Endothelial cell of umbilical vein (primary cell): ENCODE data around the gene RNASEH2C.

Experiments used
- EZH2 ChIP-seq: IDR thresholded peaks from 2 replicates; pipeline ENCODE4 v1.6.1; 2012; ENCODE audit warnings: borderline replicate concordance, low read depth, mild to moderate bottlenecking, moderate library complexity, low read length, inconsistent platforms; ENCODE audit not compliant: severe bottlenecking
- FOS ChIP-seq: IDR thresholded peaks from 2 replicates; pipeline ENCODE4 v1.6.1; 2011; ENCODE audit warnings: mild to moderate bottlenecking, low read length, moderate library complexity, borderline replicate concordance; ENCODE audit not compliant: insufficient read depth
- GATA2 ChIP-seq: IDR thresholded peaks from 2 replicates; pipeline ENCODE4 v1.7.0; 2011; ENCODE audit warnings: low read depth, mild to moderate bottlenecking, moderate library complexity, mixed read lengths, low read length; ENCODE audit not compliant: insufficient read length, insufficient read depth
- JUN ChIP-seq: IDR thresholded peaks from 2 replicates; pipeline ENCODE4 v1.6.1; 2011; ENCODE audit warnings: borderline replicate concordance, low read depth; ENCODE audit not compliant: insufficient read length, insufficient read depth
- MYC ChIP-seq: IDR thresholded peaks from one replicate; pipeline ENCODE4 v1.6.1; 2011; ENCODE audit warnings: mild to moderate bottlenecking, low read depth, low read length
- POLR2A ChIP-seq: IDR thresholded peaks from 2 replicates; pipeline ENCODE4 v1.6.1; 2012; ENCODE audit warnings: low read depth, mild to moderate bottlenecking, control low read depth, low read length
- POLR2AphosphoS5 ChIP-seq: IDR thresholded peaks from 2 replicates; pipeline ENCODE4 v1.6.1; 2012; ENCODE audit warnings: low read depth, mild to moderate bottlenecking, control low read depth, low read length, moderate library complexity; ENCODE audit not compliant: insufficient read depth
- TF ChIP-seq, protein P1 (sequence below), 2 donors: IDR thresholded peaks; 1 replicate in 1 of 2; 2 replicates in 1 of 2; pipeline ENCODE4 v1.5.1; 2011; ENCODE audit warnings: low read length in 2 of 2, mild to moderate bottlenecking in 2 of 2, moderate library complexity in 2 of 2, control low read depth in 1 of 2, inconsistent platforms in 1 of 2, low read depth in 1 of 2; ENCODE audit not compliant: insufficient read depth in 1 of 2; ENCODE audit errors: extremely low read depth in 1 of 2
- TF ChIP-seq, protein P2 (sequence below): IDR thresholded peaks from 2 replicates; pipeline ENCODE4 v1.6.1; 2011; ENCODE audit not compliant: insufficient read depth, insufficient read length

DNA sequence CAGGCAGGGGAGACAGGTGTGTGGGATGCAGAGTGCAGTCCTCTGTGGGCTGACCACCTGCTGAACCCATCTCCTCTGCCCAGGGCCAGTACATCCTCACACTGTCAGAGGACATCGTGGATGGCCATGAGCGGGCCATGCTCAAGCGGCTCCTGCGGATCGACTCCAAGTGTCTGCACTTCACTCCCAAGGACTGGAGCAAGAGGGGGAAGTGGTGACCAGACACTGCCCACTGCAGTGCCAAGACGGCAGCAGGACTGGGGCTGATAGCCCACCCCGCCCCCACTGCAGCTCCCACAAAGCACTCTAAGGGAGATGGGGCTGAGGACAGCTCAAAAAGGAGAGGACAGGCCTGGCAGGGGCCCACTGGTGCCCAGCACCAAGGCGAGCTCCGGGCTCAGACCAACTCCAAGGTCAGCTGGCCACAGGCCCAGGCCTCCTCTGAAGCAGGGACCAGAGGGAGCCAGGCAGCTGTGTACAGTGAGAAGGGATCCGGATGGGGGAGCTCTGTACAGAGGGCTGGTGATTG lies 1.6 kb downstream of the RNASEH2C start:
- no peak for TF ChIP-seq POLR2A
- TF ChIP-seq, protein P1, sequence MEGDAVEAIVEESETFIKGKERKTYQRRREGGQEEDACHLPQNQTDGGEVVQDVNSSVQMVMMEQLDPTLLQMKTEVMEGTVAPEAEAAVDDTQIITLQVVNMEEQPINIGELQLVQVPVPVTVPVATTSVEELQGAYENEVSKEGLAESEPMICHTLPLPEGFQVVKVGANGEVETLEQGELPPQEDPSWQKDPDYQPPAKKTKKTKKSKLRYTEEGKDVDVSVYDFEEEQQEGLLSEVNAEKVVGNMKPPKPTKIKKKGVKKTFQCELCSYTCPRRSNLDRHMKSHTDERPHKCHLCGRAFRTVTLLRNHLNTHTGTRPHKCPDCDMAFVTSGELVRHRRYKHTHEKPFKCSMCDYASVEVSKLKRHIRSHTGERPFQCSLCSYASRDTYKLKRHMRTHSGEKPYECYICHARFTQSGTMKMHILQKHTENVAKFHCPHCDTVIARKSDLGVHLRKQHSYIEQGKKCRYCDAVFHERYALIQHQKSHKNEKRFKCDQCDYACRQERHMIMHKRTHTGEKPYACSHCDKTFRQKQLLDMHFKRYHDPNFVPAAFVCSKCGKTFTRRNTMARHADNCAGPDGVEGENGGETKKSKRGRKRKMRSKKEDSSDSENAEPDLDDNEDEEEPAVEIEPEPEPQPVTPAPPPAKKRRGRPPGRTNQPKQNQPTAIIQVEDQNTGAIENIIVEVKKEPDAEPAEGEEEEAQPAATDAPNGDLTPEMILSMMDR (IDR thresholded peaks at IDR 0.05; ENCODE audit: extremely low read depth in 1 of 2, insufficient read depth in 1 of 2, low read depth in 1 of 2, low read length in 2 of 2) = no peak
- TF ChIP-seq, protein P2, sequence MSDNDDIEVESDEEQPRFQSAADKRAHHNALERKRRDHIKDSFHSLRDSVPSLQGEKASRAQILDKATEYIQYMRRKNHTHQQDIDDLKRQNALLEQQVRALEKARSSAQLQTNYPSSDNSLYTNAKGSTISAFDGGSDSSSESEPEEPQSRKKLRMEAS = no peak
- no peak for TF ChIP-seq EZH2
- no peak for TF ChIP-seq POLR2AphosphoS5
- TF ChIP-seq GATA2 = no peak
- no peak for TF ChIP-seq MYC
- TF ChIP-seq JUN = no peak
- no peak for TF ChIP-seq FOS
